WERI-Rb-1 (cell line): ENCODE results near the gene THUMPD2.

Experiments used
- DNase-seq: peaks from one replicate; pipeline ENCODE4 v3.0.0-alpha.2; 2020
- H3K27ac ChIP-seq: fragments of 250-450 bp; sonication (Bioruptor Pico); 2 replicates; pipeline ENCODE4 v1.5.1; 2020; ENCODE audit warnings: mild to moderate bottlenecking, moderate library complexity
- H3K27me3 ChIP-seq: fragments of 250-450 bp; sonication (Bioruptor Pico); 2 replicates; pipeline ENCODE4 v1.5.1; 2021; ENCODE audit warnings: mild to moderate bottlenecking, low read depth, moderate library complexity; ENCODE audit not compliant: insufficient read depth, severe bottlenecking
- H3K36me3 ChIP-seq: fragments of 250-450 bp; sonication (Bioruptor Pico); 2 replicates; pipeline ENCODE4 v1.5.1; 2020; ENCODE audit warnings: mild to moderate bottlenecking, moderate library complexity
- H3K4me3 ChIP-seq: 2 replicates; pipeline ENCODE4 v1.5.1; 2011; ENCODE audit warnings: low read depth, mild to moderate bottlenecking, control low read depth, low read length
- H3K9me3 ChIP-seq: fragments of 250-450 bp; sonication (Bioruptor Pico); 2 replicates; pipeline ENCODE4 v1.5.1; 2021; ENCODE audit warnings: mild to moderate bottlenecking, moderate library complexity; ENCODE audit not compliant: severe bottlenecking
- TF ChIP-seq, protein P1 (sequence below): IDR thresholded peaks from 2 replicates; pipeline ENCODE4 v1.5.1; 2011; ENCODE audit warnings: low read depth, mild to moderate bottlenecking, control low read depth, inconsistent platforms, low read length

The THUMPD2 gene

DNA sequence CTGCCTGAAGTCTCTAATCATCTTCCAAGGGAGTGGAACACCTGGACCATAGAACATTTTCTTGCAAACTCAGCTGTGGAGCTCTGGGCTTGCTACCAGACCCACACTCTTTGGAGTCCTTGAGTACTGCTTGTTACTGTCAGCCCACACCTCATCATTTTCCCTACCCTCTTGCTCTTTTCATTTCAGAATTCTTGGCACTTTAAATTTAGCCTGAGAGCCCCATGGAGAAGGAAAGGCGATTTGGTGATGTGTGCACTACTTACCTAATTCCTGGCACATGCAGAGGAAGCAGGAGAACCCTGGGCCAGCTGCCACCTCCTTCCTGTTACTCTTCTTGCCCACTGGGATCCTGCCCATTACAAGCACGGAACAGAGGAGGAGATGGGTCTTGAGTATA is 81.6 kb downstream of the THUMPD2 start:
- no peak for DNase-seq
- no peaks in the 10 kb centered on the region for H3K27me3 ChIP-seq
- H3K36me3 ChIP-seq, result no peaks in the 10 kb centered on the region
- H3K27ac ChIP-seq, result no peak overlapping the region
- TF ChIP-seq, protein P1, sequence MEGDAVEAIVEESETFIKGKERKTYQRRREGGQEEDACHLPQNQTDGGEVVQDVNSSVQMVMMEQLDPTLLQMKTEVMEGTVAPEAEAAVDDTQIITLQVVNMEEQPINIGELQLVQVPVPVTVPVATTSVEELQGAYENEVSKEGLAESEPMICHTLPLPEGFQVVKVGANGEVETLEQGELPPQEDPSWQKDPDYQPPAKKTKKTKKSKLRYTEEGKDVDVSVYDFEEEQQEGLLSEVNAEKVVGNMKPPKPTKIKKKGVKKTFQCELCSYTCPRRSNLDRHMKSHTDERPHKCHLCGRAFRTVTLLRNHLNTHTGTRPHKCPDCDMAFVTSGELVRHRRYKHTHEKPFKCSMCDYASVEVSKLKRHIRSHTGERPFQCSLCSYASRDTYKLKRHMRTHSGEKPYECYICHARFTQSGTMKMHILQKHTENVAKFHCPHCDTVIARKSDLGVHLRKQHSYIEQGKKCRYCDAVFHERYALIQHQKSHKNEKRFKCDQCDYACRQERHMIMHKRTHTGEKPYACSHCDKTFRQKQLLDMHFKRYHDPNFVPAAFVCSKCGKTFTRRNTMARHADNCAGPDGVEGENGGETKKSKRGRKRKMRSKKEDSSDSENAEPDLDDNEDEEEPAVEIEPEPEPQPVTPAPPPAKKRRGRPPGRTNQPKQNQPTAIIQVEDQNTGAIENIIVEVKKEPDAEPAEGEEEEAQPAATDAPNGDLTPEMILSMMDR, result no peak
- H3K9me3 ChIP-seq, result peaks cover 3% of the 10 kb centered on the region
- H3K4me3 ChIP-seq, result no peak overlapping the region

DNA sequence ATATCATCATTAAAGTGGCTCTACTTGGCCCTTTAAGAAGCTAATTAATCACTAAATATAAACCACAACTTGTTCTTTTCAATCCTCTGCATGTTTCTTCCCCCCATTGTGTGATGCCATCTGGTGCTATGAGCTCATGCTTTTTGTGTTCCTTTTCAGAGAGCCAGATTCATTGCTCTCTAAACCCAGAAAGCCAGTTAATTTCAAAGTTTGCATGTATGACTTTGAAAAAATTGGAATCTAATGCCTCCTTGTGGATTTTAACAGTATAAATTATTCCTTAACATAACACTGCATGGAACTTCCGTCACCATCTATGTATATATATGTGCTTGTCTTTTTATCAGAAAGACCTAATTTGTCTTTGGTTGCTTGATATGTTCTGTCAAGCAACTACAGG is 82.2 kb downstream of the THUMPD2 start:
- no peaks in the 10 kb centered on the region for H3K9me3 ChIP-seq

DNA sequence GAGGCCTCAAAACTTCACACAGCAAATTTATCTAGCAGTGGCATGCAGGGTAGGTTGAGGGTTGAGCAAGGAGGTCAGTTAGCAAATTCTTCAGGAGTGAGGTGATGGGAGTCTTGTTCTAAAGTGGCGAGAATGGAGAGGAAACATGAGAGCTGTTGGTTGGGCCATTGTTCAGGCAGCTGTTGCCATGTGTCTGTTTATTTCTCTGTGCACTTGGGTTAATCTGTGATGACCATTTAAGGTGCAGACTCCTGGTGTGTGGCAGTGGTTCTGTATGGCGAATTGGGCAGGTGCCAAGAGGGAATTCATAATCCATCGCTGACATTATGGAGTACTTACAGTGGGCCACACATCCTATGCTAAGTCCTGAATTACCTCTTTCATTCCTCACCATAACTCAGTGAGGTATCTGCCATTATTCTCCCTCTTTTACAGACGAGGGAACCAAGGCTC is 82.9 kb downstream of the THUMPD2 start:
- no peaks in the 10 kb centered on the region for H3K27me3 ChIP-seq
- TF ChIP-seq, protein P1, result no peak
- H3K36me3 ChIP-seq, result no peaks in the 10 kb centered on the region
- H3K9me3 ChIP-seq, result no peaks in the 10 kb centered on the region
- no peak for DNase-seq
- no peak overlapping the region for H3K27ac ChIP-seq
- no peak overlapping the region for H3K4me3 ChIP-seq

More for the DNA sequence above, 82.2 kb downstream of the THUMPD2 start:
- no peak overlapping the region for H3K4me3 ChIP-seq
- no peaks in the 10 kb centered on the region for H3K27me3 ChIP-seq
- no peaks in the 10 kb centered on the region for H3K36me3 ChIP-seq
- TF ChIP-seq, protein P1, result no peak
- no peak overlapping the region for H3K27ac ChIP-seq
- no peak for DNase-seq

DNA sequence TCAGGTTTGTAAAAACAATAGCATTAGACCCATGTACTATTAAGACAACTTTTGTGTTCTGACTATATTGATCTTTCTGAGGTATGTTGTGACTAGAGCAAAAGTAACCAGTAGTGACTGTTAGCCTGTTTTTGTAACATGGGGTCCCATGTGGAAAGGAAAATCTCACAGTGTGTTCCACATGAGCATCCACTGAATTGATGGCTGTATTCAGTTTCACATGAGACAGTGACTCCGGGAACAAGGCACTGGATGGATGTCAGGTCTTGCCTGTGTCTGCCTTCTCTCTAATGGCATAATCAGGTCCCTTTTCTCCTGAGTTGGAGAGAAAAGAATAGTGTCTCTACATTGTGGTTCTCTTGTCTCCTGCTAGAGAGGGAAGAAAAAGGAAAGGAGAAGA is 85.8 kb downstream of the THUMPD2 start:
- Histone ChIP-seq H3K27ac (no peak overlapping the region), H3K9me3 (no peaks in the 10 kb centered on the region), H3K27me3 (no peaks in the 10 kb centered on the region), H3K36me3 (no peaks in the 10 kb centered on the region), H3K4me3 (no peak overlapping the region)
- TF ChIP-seq, protein P1, result no peak
- no peak for DNase-seq

DNA sequence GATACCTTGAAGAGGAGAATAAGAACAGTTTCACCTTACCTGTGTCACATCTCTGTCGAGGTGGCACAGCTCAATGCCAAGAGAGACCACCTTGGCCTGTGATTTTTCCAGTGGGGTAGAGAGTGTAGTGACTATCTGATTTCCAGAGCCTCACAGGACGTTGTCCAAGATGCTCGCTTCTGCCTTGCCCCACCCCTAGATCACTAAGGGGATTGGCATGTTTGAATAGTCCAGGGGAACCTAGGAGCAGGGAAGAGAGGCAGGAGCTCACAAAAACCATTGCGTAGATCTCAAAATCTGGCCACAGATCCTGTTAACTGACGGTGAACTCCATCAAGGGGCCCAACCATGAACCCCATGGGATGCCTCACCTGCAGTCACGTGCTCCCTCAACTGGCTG is 89.2 kb downstream of the THUMPD2 start:
- TF ChIP-seq, protein P1, result no peak
- no peaks in the 10 kb centered on the region for H3K36me3 ChIP-seq

DNA sequence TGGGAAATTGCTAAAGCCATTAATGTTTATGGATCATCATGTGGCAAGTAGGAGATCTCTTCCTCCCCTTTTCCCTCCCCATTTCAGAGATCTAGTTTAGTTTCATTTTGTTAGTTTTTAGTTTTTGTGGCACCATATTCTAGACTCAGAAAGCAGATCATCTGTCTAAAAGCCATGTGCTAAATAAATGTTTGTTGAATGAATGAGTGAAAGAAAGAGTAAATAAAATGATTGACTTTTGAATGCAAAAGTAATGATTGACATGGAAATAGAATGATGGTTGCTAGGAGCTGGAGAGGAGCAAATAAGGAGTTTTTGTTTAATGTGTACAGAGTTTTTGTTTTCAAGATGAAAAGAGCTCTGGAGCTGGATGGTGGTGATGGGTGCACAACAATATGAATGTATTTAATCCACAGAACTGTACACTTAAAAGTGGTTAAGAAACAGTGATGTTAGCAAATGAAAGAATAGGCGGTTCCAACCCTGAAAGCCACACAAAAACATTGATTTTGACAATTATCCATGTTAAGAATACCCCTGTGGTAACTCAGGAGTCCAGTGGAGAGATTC is 89.7 kb downstream of the THUMPD2 start:
- Histone ChIP-seq H3K27ac (no peak overlapping the region), H3K9me3 (no peaks in the 10 kb centered on the region), H3K36me3 (no peaks in the 10 kb centered on the region), H3K27me3 (no peaks in the 10 kb centered on the region), H3K4me3 (no peak overlapping the region)
- DNase-seq, result no peak
- TF ChIP-seq, protein P1, result no peak

More for the DNA sequence above, 89.2 kb downstream of the THUMPD2 start:
- H3K4me3 ChIP-seq, result no peak overlapping the region
- H3K27ac ChIP-seq, result no peak overlapping the region
- no peak for DNase-seq
- no peaks in the 10 kb centered on the region for H3K9me3 ChIP-seq
- H3K27me3 ChIP-seq, result no peaks in the 10 kb centered on the region
